CD8-positive, alpha-beta memory T cell (primary cell): ENCODE measurements around the gene IFI44. TPM values are rescaled to one million over a fixed set of nuclear protein-coding genes. Genes with fewer than 3 reads are reported as not detected.
A peak's percentile ranks its signal among the peaks of the same experiment; 100 is the strongest.

Experiments used
- CTCF ChIA-PET: fragments of 350-600 bp; sonication (Branson Sonifier 250); formaldehyde crosslinking; loops from one replicate; lab custom pipeline; 2021; ENCODE audit warnings: antibody characterized with exemption; lab: Charles Lee
- POLR2A ChIA-PET: fragments of 350-600 bp; sonication (Branson Sonifier 250); formaldehyde crosslinking; loops from one replicate; lab custom pipeline; 2021; ENCODE audit warnings: antibody characterized with exemption; lab: Charles Lee
- DNase-seq, 5 donors: peaks; one replicate each; pipeline versions ENCODE4 v3.0.0 to v3.0.0-alpha.2; 2020 to 2022; ENCODE audit warnings: mixed read lengths in 1 of 5
- H3K27ac ChIP-seq: one replicate; pipeline ENCODE4 v1.7.0; 2013; ENCODE audit warnings: low read depth, mild to moderate bottlenecking, low read length, moderate library complexity
- H3K27me3 ChIP-seq: 2 replicates; pipeline ENCODE4 v1.7.0; 2013; ENCODE audit warnings: low read length, mild to moderate bottlenecking; ENCODE audit not compliant: insufficient read depth, poor library complexity, severe bottlenecking
- H3K36me3 ChIP-seq: 2 replicates; pipeline ENCODE4 v1.7.0; 2013; ENCODE audit warnings: mild to moderate bottlenecking, low read length, moderate library complexity; ENCODE audit not compliant: insufficient read depth
- H3K4me1 ChIP-seq: 2 replicates; pipeline ENCODE4 v1.7.0; 2013; ENCODE audit warnings: mild to moderate bottlenecking, low read length, moderate library complexity; ENCODE audit not compliant: insufficient read depth
- H3K4me3 ChIP-seq: 2 replicates; pipeline ENCODE4 v1.7.0; 2013; ENCODE audit warnings: mild to moderate bottlenecking, low read length
- H3K9me3 ChIP-seq: 2 replicates; pipeline ENCODE4 v1.7.0; 2013; ENCODE audit warnings: mild to moderate bottlenecking, low read length
- H3K27ac Mint-ChIP-seq, 8 donors: one replicate each; pipeline ENCODE4 v1.8.0; 2020 to 2021; ENCODE audit warnings: mixed read lengths in 8 of 8, mild to moderate bottlenecking in 6 of 8, inconsistent platforms in 3 of 8, moderate library complexity in 3 of 8
- H3K27me3 Mint-ChIP-seq, 2 donors: one replicate each; pipeline ENCODE4 v1.8.0; 2020 to 2021; ENCODE audit warnings: mixed read lengths in 2 of 2, mild to moderate bottlenecking in 1 of 2, moderate library complexity in 1 of 2
- H3K36me3 Mint-ChIP-seq, 3 donors: one replicate each; pipeline ENCODE4 v1.8.0; 2020 to 2021; ENCODE audit warnings: mixed read lengths in 3 of 3, inconsistent platforms in 1 of 3, mild to moderate bottlenecking in 1 of 3
- H3K4me1 Mint-ChIP-seq, 3 donors: one replicate each; pipeline ENCODE4 v1.8.0; 2020 to 2021; ENCODE audit warnings: mixed read lengths in 3 of 3, inconsistent platforms in 1 of 3, mild to moderate bottlenecking in 1 of 3
- H3K4me3 Mint-ChIP-seq, 7 donors: one replicate each; pipeline ENCODE4 v1.8.0; 2020 to 2021; ENCODE audit warnings: mixed read lengths in 7 of 7, mild to moderate bottlenecking in 6 of 7, moderate library complexity in 4 of 7, inconsistent platforms in 2 of 7
- H3K9me3 Mint-ChIP-seq, 5 donors: one replicate each; pipeline ENCODE4 v1.8.0; 2020 to 2022; ENCODE audit warnings: mixed read lengths in 5 of 5, mild to moderate bottlenecking in 3 of 5, moderate library complexity in 2 of 5, inconsistent platforms in 1 of 5
- polyA plus RNA-seq: library from polyadenylated mRNA; unstranded; fragments of 300-500 nt; fragmentation: Illumina TruSeq; gene quantifications from one replicate; pipeline ENCODE4 v1.2.3, GENCODE V29; 2021
- total RNA-seq, 2 experiments: library from RNA; stranded (reverse); gene quantifications; one replicate each; pipeline ENCODE4 v1.2.3, GENCODE V29; 2021

IFI44 gene
- total and polyA plus RNA-seq, 3 experiments from 2014 or later, result 6.6 to 29.8 (median 7.6) TPM

DNA sequence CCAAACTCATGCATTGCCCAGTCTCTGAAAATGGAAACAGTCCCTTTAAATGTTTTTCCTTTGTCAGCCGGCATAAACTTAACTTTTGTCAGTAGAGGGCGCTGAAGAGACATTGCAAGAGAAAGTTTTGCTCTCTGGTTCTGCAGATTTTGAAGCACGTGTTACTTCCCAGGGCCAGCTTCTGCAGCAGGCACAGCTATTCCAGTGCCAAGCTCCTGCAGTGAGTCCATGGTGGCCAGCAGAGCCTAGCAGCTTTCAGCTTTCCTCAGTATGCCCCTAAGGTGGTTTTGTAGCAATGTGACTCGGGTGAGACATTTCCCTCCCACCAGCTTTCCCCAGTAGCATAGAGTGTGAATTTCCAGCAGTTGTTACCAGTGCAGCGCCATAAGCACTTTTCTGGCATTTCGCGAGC lies 32.0 kb upstream of the IFI44 start:
- Histone ChIP-seq H3K4me1 (peaks cover 23% of the 10 kb centered on the region), H3K27ac (no peak overlapping the region), H3K4me3 (no peak overlapping the region), H3K9me3 (no peaks in the 10 kb centered on the region), H3K27me3 (no peaks in the 10 kb centered on the region), H3K36me3 (no peaks in the 10 kb centered on the region)
- Mint-ChIP-seq H3K36me3 (no peaks in the 10 kb centered on the region), H3K9me3 (no peaks in the 10 kb centered on the region), H3K27me3 (no peaks in the 10 kb centered on the region), H3K27ac (peak overlapping the region in 5 of 8 donors; percentile 43 to 86 (median 64)), H3K4me3 (peak overlapping the region in 5 of 7 donors; percentile 13 to 43 (median 19)), H3K4me1 (peaks cover 40 to 45% (median 44%) of the 10 kb centered on the region in 3 donors)
- ChIA-PET POLR2A (no interaction called here), CTCF (interaction anchor here (0.9 to 2.1 kb wide), 17 partner anchors 10 to 66 kb away, joined by 3 to 37 read pairs (median 5); partner anchors contain the start of gene IFI44)
- DNase-seq, result peak; percentile 10 to 74 (median 70)

GRCh38 chr1:78619032-78619431 lies 30.6 kb upstream of the IFI44 start:
- no peak overlapping the region for H3K4me3 ChIP-seq
- H3K4me1 ChIP-seq, result peaks cover 37% of the 10 kb centered on the region
- no peak overlapping the region for H3K27ac ChIP-seq

GRCh38 chr1:78619446-78619802 lies 30.2 kb upstream of the IFI44 start:
- H3K27ac ChIP-seq, result no peak overlapping the region
- ChIA-PET POLR2A (no interaction called here), CTCF (interaction anchor here (1.0 to 2.2 kb wide), 3 partner anchors 13 to 474 kb away, joined by 3 to 4 read pairs (median 3); no protein-coding TSS in a partner anchor)
- peak in 2 of 5 donors; percentile 4 to 11 for DNase-seq
- H3K27me3 Mint-ChIP-seq, result no peaks in the 10 kb centered on the region
- peak overlapping the region; percentile 66 to 94 (median 86) for H3K27ac Mint-ChIP-seq
- H3K9me3 ChIP-seq, result no peaks in the 10 kb centered on the region
- no peaks in the 10 kb centered on the region for H3K36me3 ChIP-seq
- peaks cover 41% of the 10 kb centered on the region for H3K4me1 ChIP-seq
- peak overlapping the region; percentile 62 to 87 (median 77) for H3K4me3 Mint-ChIP-seq
- H3K4me1 Mint-ChIP-seq, result peaks cover 55 to 62% (median 61%) of the 10 kb centered on the region in 3 donors
- no peaks in the 10 kb centered on the region for H3K27me3 ChIP-seq
- H3K4me3 ChIP-seq, result no peak overlapping the region
- no peaks in the 10 kb centered on the region for H3K9me3 Mint-ChIP-seq
- peaks cover 0 to 2% (median 1%) of the 10 kb centered on the region in 3 donors for H3K36me3 Mint-ChIP-seq

More at GRCh38 chr1:78619032-78619431, 30.6 kb upstream of the IFI44 start:
- peak overlapping the region; percentile 66 to 94 (median 86) for H3K27ac Mint-ChIP-seq
- no peaks in the 10 kb centered on the region for H3K36me3 Mint-ChIP-seq
- DNase-seq, result no peak
- H3K9me3 ChIP-seq, result no peaks in the 10 kb centered on the region
- no peaks in the 10 kb centered on the region for H3K9me3 Mint-ChIP-seq
- H3K4me1 Mint-ChIP-seq, result peaks cover 52 to 58% (median 57%) of the 10 kb centered on the region in 3 donors
- H3K4me3 Mint-ChIP-seq, result peak overlapping the region; percentile 30 to 87 (median 77)
- POLR2A ChIA-PET, result no interaction called here
- H3K27me3 ChIP-seq, result no peaks in the 10 kb centered on the region
- CTCF ChIA-PET, result interaction anchor here (2.2 kb wide), 1 partner anchor 13 kb away, joined by 4 read pairs; no protein-coding TSS in a partner anchor
- no peaks in the 10 kb centered on the region for H3K27me3 Mint-ChIP-seq
- H3K36me3 ChIP-seq, result no peaks in the 10 kb centered on the region

DNA sequence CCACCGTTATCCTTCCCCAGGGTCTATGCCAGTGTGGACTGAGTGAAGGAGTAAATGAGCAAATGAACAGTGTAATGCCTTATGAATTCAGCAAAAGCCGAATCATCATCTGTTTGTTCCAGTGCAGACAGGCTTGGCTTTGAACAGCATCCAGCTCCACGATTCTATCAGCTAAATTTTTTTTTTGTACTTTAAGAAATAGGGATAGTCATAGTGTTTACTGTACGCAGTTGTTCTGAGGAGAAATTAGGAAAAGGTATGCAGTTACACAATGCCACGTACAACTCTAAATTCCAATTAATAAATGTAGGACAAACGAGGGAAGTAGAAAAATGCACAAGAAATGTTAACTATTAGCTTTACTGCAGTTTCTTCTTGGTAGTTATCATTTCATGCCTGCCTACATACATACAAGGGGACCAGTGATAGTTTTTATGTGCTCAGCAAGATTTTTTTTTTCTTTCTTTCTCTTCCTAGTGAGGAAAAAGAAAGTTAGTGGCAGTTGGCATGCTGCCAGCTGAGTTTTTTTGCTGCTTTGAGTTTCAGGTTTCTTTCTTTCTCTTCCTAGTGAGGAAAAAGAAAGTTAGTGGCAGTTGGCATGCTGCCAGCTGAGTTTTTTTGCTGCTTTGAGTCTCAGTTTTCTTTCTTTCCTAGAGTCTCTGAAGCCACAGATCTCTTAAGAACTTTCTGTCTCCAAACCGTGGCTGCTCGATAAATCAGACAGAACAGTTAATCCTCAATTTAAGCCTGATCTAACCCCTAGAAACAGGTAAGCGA lies 29.6 kb upstream of the IFI44 start, which contains the start of gene IFI44L:
Gene IFI44L (plus strand): TSS at position 646 of the 777 bp plus-strand sequence. CDS start 7,468 bp downstream, outside the sequence.
- Histone ChIP-seq H3K27me3 (no peaks in the 10 kb centered on the region), H3K9me3 (no peaks in the 10 kb centered on the region), H3K4me3 (peak within 1 kb of the TSS; percentile 35), H3K4me1 (peaks cover 43% of the 10 kb centered on the region), H3K27ac (peak within 1 kb of the TSS; percentile 6), H3K36me3 (no peaks in the 10 kb centered on the region)
- CTCF ChIA-PET, result interaction anchor here (1.0 to 2.2 kb wide), 6 partner anchors 12 to 477 kb away, joined by 3 to 19 read pairs (median 3); partner anchors contain the start of gene IFI44
- POLR2A ChIA-PET, result interaction anchor here (0.7 to 1.3 kb wide), 2 partner anchors 29 to 50 kb away, joined by 3 to 4 read pairs; partner anchors contain the start of gene IFI44
- DNase-seq, result peak; percentile 11 to 73 (median 57)
- H3K4me1 Mint-ChIP-seq, result peaks cover 61 to 67% (median 62%) of the 10 kb centered on the region in 3 donors
- H3K27me3 Mint-ChIP-seq, result no peaks in the 10 kb centered on the region
- H3K4me3 Mint-ChIP-seq, result peak within 1 kb of the TSS; percentile 64 to 93 (median 86)
- peak within 1 kb of the TSS; percentile 85 to 98 (median 89) for H3K27ac Mint-ChIP-seq
- peaks cover 0 to 2% (median 1%) of the 10 kb centered on the region in 3 donors for H3K36me3 Mint-ChIP-seq
- H3K9me3 Mint-ChIP-seq, result no peaks in the 10 kb centered on the region

DNA sequence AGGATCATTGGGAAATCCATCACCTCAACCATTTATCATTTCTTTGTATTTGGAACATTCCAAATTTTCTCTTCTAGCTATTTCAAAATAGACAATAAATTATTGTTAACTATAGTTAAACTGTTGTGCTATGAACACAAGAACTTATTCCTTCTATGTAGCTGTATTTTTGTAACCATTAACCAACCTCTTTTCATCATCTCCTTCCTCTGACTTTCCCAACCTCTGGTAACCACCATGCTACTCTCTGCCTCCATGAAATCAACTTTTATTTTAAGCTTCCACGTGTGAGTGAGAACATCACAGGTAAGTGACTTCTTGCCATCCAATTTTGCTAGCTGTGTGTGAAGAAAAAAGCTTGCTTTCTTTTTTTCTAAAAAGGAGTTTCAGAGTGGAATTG lies 29.0 kb upstream of the IFI44 start:
- CTCF ChIA-PET, result interaction anchor here (1.0 to 2.2 kb wide), 4 partner anchors 11 to 478 kb away, joined by 3 to 19 read pairs (median 4); partner anchors contain the start of gene IFI44
- DNase-seq, result peak in 1 of 5 donors; percentile 12
- Mint-ChIP-seq H3K4me1 (peaks cover 65 to 73% (median 66%) of the 10 kb centered on the region in 3 donors), H3K27ac (peak overlapping the region; percentile 85 to 98 (median 89)), H3K4me3 (peak overlapping the region; percentile 64 to 93 (median 86)), H3K27me3 (no peaks in the 10 kb centered on the region), H3K9me3 (no peaks in the 10 kb centered on the region), H3K36me3 (peaks cover 0 to 2% (median 1%) of the 10 kb centered on the region in 3 donors)
- no peaks in the 10 kb centered on the region for H3K9me3 ChIP-seq
- no peaks in the 10 kb centered on the region for H3K36me3 ChIP-seq
- H3K27ac ChIP-seq, result peak overlapping the region; percentile 6
- POLR2A ChIA-PET, result interaction anchor here (0.8 to 1.3 kb wide), 2 partner anchors 29 to 30 kb away, joined by 3 to 4 read pairs; partner anchors contain the start of gene IFI44
- H3K4me1 ChIP-seq, result peaks cover 43% of the 10 kb centered on the region
- peak overlapping the region; percentile 35 for H3K4me3 ChIP-seq
- no peaks in the 10 kb centered on the region for H3K27me3 ChIP-seq

DNA sequence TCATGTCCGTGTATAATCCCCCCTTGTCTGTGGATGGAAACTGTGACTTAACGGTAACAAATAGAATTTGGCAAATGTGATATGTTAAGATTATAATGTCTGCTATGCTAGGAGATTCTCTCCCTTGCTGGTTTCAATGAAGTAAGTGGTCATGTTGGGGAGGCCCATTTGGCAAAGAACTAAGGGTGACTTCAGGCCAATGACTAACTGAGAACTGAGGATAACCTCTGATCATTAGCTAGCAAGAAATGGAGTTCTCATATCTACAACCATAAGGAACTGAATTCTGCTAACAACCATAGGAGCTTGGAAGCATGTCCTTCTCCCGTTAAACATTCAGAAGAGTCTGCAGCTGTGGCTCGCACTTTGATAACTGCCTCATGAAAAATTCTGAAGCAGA lies 27.1 kb upstream of the IFI44 start:
- Mint-ChIP-seq H3K4me3 (peak overlapping the region; percentile 44 to 81 (median 67)), H3K4me1 (peaks cover 70 to 74% (median 70%) of the 10 kb centered on the region in 3 donors), H3K27me3 (no peaks in the 10 kb centered on the region), H3K9me3 (no peaks in the 10 kb centered on the region), H3K36me3 (peaks cover 0 to 2% (median 1%) of the 10 kb centered on the region in 3 donors), H3K27ac (peak overlapping the region in 6 of 8 donors; percentile 55 to 86 (median 75))
- Histone ChIP-seq H3K4me1 (peaks cover 43% of the 10 kb centered on the region), H3K4me3 (peak overlapping the region; percentile 25), H3K36me3 (no peaks in the 10 kb centered on the region), H3K9me3 (no peaks in the 10 kb centered on the region), H3K27ac (no peak overlapping the region), H3K27me3 (no peaks in the 10 kb centered on the region)
- DNase-seq, result no peak
- POLR2A ChIA-PET, result no interaction called here
- CTCF ChIA-PET, result interaction anchor here (0.9 kb wide), 1 partner anchor 15 kb away, joined by 3 read pairs; no protein-coding TSS in a partner anchor

- Mint-ChIP-seq H3K4me3 (peak overlapping the region; percentile 3 to 81 (median 47)), H3K9me3 (no peaks in the 10 kb centered on the region), H3K36me3 (peaks cover 1 to 5% (median 4%) of the 10 kb centered on the region in 3 donors), H3K4me1 (peaks cover 57 to 62% (median 61%) of the 10 kb centered on the region in 3 donors), H3K27me3 (no peaks in the 10 kb centered on the region), H3K27ac (peak overlapping the region in 7 of 8 donors; percentile 1 to 82 (median 53))
- H3K9me3 ChIP-seq, result no peaks in the 10 kb centered on the region
- H3K27ac ChIP-seq, result no peak overlapping the region
- H3K27me3 ChIP-seq, result no peaks in the 10 kb centered on the region
- H3K4me1 ChIP-seq, result peaks cover 43% of the 10 kb centered on the region
- POLR2A ChIA-PET, result no interaction called here
- H3K4me3 ChIP-seq, result no peak overlapping the region
- H3K36me3 ChIP-seq, result no peaks in the 10 kb centered on the region
- no peak for DNase-seq
- CTCF ChIA-PET, result no interaction called here
Observed at GRCh38 chr1:78624035-78624434, 25.6 kb upstream of the IFI44 start.
